Hepatocyte (in vitro differentiated cells): ENCODE results near the gene C3orf22. TPM values are rescaled to one million over a fixed set of nuclear protein-coding genes. Genes with fewer than 3 reads are reported as not detected.

Source experiments
- DNase-seq: peaks from one replicate; pipeline ENCODE4 v3.0.0-alpha.2; 2016; ENCODE audit warnings: low spot score
- H2AFZ ChIP-seq: fragments of 200-600 bp; sonication (generic); 2 replicates; pipeline ENCODE4 v1.6.0; 2016; ENCODE audit warnings: antibody characterized with exemption, mild to moderate bottlenecking
- H3K27ac ChIP-seq: fragments of 200-600 bp; sonication (generic); 2 replicates; pipeline ENCODE4 v1.5.1; 2016; ENCODE audit warnings: mild to moderate bottlenecking
- H3K27me3 ChIP-seq: fragments of 200-600 bp; sonication (generic); 2 replicates; pipeline ENCODE4 v1.6.1; 2016
- H3K36me3 ChIP-seq: fragments of 200-600 bp; sonication (generic); replicated peaks from 2 replicates; pipeline ENCODE4 v1.5.1; 2016; ENCODE audit warnings: low read depth; ENCODE audit not compliant: insufficient read depth
- H3K4me1 ChIP-seq: fragments of 200-600 bp; sonication (generic); 2 replicates; pipeline ENCODE4 v1.5.1; 2016; ENCODE audit warnings: mild to moderate bottlenecking, moderate library complexity; ENCODE audit not compliant: insufficient read depth
- H3K4me2 ChIP-seq: fragments of 200-600 bp; sonication (generic); 2 replicates; pipeline ENCODE4 v1.6.0; 2016
- H3K4me3 ChIP-seq: fragments of 200-600 bp; sonication (generic); 2 replicates; pipeline ENCODE4 v1.5.1; 2016; ENCODE audit warnings: mild to moderate bottlenecking
- H3K79me2 ChIP-seq: fragments of 200-600 bp; sonication (generic); 2 replicates; pipeline ENCODE4 v1.6.0; 2017; ENCODE audit warnings: mild to moderate bottlenecking
- H3K9me2 ChIP-seq: fragments of 200-600 bp; sonication (generic); replicated peaks from 2 replicates; pipeline ENCODE4 v1.6.0; 2017; ENCODE audit warnings: mild to moderate bottlenecking; ENCODE audit not compliant: insufficient read depth
- H3K9me3 ChIP-seq: fragments of 200-600 bp; sonication (generic); 2 replicates; pipeline ENCODE4 v1.5.1; 2016; ENCODE audit warnings: low read depth, mild to moderate bottlenecking
- H4K20me1 ChIP-seq: fragments of 200-600 bp; sonication (generic); 2 replicates; pipeline ENCODE4 v1.6.0; 2016; ENCODE audit warnings: mild to moderate bottlenecking; ENCODE audit not compliant: insufficient read depth, poor library complexity, severe bottlenecking
- CTCF ChIP-seq: fragments of 200-600 bp; sonication (generic); IDR thresholded peaks from 2 replicates; pipeline ENCODE4 v1.5.1; 2016; ENCODE audit warnings: antibody characterized with exemption, mild to moderate bottlenecking; ENCODE audit not compliant: poor library complexity
- EZH2 ChIP-seq: fragments of 200-600 bp; sonication (generic); IDR thresholded peaks from 2 replicates; pipeline ENCODE4 v1.6.1; 2016; ENCODE audit warnings: antibody characterized with exemption, mild to moderate bottlenecking, borderline replicate concordance
- EZH2phosphoT487 ChIP-seq: fragments of 200-600 bp; sonication (generic); IDR thresholded peaks from one replicate; pipeline ENCODE4 v1.6.1; 2018; ENCODE audit warnings: antibody characterized with exemption, mild to moderate bottlenecking, low read depth, moderate library complexity; ENCODE audit not compliant: unreplicated experiment, severe bottlenecking
- WGBS: methylation state at CpG from one replicate; pipeline ENCODE4 v1.1.6; 2016; ENCODE audit warnings: low lambda C conversion rate; ENCODE audit errors: missing lambda C conversion rate; 5-methylcytosine and 5-hydroxymethylcytosine counted together
- polyA plus RNA-seq: library from polyadenylated mRNA; unstranded; fragments of >200 nt; fragmentation: Nextera tagmentation; extraction: Ambion mirVana; gene quantifications from 2 replicates; pipeline ENCODE4 v1.2.1, GENCODE V29; 2016
- total RNA-seq: library from RNA; depleted of rRNA; stranded (reverse); fragments of >200 nt; gene quantifications from 2 replicates; pipeline ENCODE4 v1.2.3, GENCODE V29; 2014

Gene C3orf22
- total and polyA plus RNA-seq, 2 experiments from 2014 or later = not detected

DNA sequence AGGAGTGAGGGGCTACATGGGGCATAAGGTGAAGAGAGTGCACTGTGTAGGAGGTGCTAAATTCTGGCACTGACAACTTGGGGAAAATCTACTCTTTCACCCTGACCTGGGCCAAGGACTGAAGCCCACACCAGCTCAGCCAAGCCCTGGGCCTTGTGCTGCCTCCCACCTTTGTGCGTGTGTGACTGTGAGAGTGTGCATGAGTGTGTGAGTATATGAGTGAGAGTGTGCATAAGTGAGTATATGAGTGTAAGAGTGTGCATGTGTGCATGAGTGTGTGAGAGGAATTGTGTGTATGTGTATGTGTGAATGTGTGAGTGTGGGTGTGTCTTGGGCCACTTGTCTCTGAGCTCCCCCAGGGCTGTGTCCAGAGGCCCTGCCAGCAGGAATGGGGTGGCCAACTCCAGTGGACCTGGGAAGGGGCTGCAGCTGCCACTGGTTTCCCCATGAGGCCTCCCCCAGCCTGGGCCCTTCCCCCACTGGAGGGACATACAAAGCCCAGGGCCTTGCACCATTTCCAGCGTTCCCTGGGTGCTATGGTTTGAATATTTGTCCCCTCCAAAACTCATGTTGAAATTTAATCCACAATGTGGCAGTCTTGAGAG, 15.2 kb downstream of the C3orf22 start:
- Histone ChIP-seq H3K4me2 (no peak overlapping the region), H3K36me3 (no peaks in the 10 kb centered on the region), H3K9me3 (no peaks in the 10 kb centered on the region), H2AFZ (no peak overlapping the region), H3K27ac (no peak overlapping the region), H4K20me1 (no peaks in the 10 kb centered on the region), H3K79me2 (no peaks in the 10 kb centered on the region), H3K9me2 (no peaks in the 10 kb centered on the region), H3K4me1 (no peaks in the 10 kb centered on the region), H3K27me3 (no peaks in the 10 kb centered on the region), H3K4me3 (no peak overlapping the region)
- TF ChIP-seq EZH2phosphoT487 (no peak), CTCF (no peak), EZH2 (no peak)
- WGBS = 92% methylated on average over 2 of the region's 2 CpGs
- no peak for DNase-seq

DNA sequence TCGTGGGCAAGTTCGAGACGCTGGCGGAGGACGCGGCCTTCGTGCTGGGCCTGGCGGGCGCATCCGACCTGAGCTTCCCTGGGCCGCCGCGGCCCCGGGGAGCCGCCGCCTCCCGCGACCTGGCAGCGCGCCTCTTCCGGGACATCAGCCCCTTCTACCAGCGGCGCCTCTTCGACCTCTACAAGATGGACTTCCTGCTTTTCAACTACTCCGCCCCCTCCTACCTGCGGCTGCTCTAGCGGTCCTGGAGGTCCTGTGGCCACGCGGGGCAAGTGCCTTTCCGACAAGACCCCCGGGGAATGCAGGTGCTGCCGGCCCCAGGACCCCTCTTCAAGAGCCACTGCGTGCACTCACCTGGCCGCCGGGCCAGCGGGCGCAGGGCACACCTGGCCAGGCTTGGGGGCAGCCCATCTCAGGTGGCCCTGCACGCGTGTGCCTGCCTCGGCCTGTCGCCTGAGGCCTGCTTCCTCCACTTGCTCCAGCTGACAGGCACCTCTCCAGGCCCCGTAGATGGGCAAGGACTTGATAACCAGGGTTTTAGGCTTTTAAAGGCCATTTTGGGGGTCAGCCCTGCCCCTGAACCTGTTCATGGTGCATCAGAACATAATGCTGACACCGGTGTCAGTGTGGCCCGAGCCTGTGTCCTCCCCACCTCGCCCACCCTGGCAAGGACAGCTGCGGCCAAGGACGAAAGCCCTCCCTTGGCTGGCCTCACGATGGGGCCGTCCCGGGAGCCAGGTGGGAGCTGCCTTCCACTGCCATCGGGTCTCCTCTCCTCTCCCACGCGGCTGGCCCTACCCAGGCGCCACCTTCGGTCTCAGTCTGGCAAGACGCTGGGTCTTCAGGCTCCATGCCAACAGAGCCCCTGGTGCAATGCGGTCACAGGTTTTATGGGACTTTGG, 16.1 kb downstream of the C3orf22 start:
- no peak overlapping the region for H2AFZ ChIP-seq
- no peak for DNase-seq
- no peak overlapping the region for H3K4me2 ChIP-seq
- no peaks in the 10 kb centered on the region for H3K27me3 ChIP-seq
- 97% methylated on average over 37 of the region's 57 CpGs for WGBS
- TF ChIP-seq EZH2phosphoT487 (no peak), EZH2 (no peak), CTCF (no peak)
- no peaks in the 10 kb centered on the region for H3K36me3 ChIP-seq
- H3K79me2 ChIP-seq = no peaks in the 10 kb centered on the region
- no peaks in the 10 kb centered on the region for H3K9me2 ChIP-seq
- H3K9me3 ChIP-seq = no peaks in the 10 kb centered on the region
- no peak overlapping the region for H3K4me3 ChIP-seq
- no peaks in the 10 kb centered on the region for H4K20me1 ChIP-seq
- H3K4me1 ChIP-seq = no peaks in the 10 kb centered on the region
- no peak overlapping the region for H3K27ac ChIP-seq

GRCh38 chr3:126541628-126542339, 16.9 kb downstream of the C3orf22 start:
- Histone ChIP-seq H3K4me2 (no peak overlapping the region), H3K9me2 (no peaks in the 10 kb centered on the region), H4K20me1 (no peaks in the 10 kb centered on the region), H3K27ac (no peak overlapping the region), H3K4me1 (no peaks in the 10 kb centered on the region), H3K79me2 (no peaks in the 10 kb centered on the region), H3K4me3 (no peak overlapping the region), H3K9me3 (no peaks in the 10 kb centered on the region), H2AFZ (no peak overlapping the region), H3K27me3 (no peaks in the 10 kb centered on the region), H3K36me3 (no peaks in the 10 kb centered on the region)
- TF ChIP-seq CTCF = no peak
- TF ChIP-seq EZH2phosphoT487 = no peak
- TF ChIP-seq EZH2 = no peak
- WGBS = over 99% methylated on average over 55 of the region's 101 CpGs
- no peak for DNase-seq
